NCI-H345 (cell line): ENCODE data around the gene MRPS25.
"Not testable (repeated sequence)": the region's sequence is repeated elsewhere in the genome, so short reads cannot be mapped to it uniquely, and the experiment has no call there.

Source experiments
- DNase-seq: peaks from one replicate; lab custom pipeline; 2025; lab: John Stamatoyannopoulos, UW

MRPS25 gene

DNA sequence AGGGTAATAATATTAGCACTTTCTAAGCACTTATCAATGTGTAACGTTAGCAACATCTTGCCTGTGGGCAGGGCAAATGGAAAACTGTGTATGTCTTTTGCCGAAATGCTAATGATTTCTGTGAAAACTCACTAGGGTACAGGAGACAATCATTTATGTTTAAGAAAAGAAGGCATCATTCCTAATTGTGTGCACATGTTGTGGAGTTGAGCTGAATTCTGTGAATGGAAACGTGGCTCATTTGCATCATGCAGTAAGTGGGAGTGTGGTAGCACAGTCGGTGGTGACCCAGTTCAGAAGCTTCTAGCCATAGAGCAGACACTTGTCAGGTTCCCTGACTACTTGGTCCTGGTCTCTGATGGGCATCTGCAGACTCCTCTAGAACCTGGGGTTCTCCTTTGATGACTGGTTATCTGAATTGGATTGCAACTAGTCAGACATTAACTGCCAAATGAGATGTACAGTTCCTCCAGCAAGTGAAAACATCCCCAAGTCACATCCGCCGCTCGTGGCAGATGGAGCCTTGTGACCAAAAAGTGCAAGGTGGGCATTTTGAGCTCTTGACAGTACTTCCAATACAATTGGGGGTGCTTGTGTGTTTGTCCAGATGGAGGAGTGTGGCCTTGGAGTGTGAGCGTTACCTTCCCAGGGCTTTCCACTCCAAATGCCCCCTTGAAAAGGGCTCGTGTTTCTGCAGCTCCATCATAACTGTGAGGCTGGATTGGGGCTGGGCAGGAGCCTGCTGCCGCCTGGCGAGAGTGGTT is 21.5 kb downstream of the MRPS25 start:
- no peak for DNase-seq

- no peak for DNase-seq
These were observed 22.2 kb downstream of the MRPS25 start for GRCh38 chr3:15042936-15043335.

DNA sequence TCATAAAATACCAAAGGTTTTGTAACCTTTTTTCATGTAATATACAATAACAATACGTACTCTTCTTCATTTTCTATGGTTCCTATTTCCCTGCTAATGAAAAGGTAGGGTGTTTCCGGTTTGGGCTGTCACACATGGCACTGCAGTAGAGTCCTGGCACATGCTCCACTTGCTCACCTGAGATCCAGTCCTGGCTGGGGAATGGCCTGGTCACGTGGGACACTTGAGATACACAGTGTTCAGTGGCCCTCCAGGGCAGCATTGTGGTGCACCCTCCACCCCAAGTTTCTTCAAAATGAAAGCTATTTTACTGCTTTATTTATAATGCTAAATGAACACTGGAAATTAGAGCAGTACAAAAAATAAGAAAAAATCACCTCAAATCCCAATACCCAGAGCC is 23.2 kb downstream of the MRPS25 start:
- no peak for DNase-seq

- no peak for DNase-seq
These were observed 24.3 kb downstream of the MRPS25 start for GRCh38 chr3:15040844-15041243.

GRCh38 chr3:15038306-15038705 is 26.8 kb downstream of the MRPS25 start:
- DNase-seq, result no peak

GRCh38 chr3:15033103-15033502 is 32.0 kb downstream of the MRPS25 start:
- DNase-seq, result no peak

- no peak for DNase-seq
These were observed 32.5 kb downstream of the MRPS25 start for GRCh38 chr3:15032650-15033049.

- no peak for DNase-seq
These were observed 35.5 kb downstream of the MRPS25 start for GRCh38 chr3:15029625-15030024.

- no peak for DNase-seq
These were observed 41.4 kb downstream of the MRPS25 start for GRCh38 chr3:15023719-15024118.

DNA sequence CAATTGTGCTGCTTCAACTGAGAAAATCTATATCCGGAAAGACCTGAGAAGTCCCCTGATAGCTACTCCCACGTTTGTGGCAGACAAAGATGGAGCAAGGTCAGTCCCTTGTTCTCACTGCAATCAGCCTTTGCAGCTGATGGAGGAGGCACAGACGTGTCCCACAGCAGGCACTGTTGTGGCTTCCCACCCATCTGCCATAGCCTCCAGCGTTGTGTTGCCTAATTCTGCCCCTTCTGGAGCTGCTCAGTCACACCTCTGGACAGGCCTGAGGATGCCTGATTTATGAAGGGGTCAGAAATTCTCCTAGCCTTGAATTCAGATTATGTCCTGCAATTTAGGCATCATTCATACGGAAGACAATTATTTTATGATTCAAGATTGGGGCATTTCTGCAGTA is 41.9 kb downstream of the MRPS25 start:
- no peak for DNase-seq

GRCh38 chr3:15017191-15017590 is 47.9 kb downstream of the MRPS25 start:
- DNase-seq, result no peak

- no peak for DNase-seq
These were observed 49.7 kb downstream of the MRPS25 start for GRCh38 chr3:15015456-15015855.

DNA sequence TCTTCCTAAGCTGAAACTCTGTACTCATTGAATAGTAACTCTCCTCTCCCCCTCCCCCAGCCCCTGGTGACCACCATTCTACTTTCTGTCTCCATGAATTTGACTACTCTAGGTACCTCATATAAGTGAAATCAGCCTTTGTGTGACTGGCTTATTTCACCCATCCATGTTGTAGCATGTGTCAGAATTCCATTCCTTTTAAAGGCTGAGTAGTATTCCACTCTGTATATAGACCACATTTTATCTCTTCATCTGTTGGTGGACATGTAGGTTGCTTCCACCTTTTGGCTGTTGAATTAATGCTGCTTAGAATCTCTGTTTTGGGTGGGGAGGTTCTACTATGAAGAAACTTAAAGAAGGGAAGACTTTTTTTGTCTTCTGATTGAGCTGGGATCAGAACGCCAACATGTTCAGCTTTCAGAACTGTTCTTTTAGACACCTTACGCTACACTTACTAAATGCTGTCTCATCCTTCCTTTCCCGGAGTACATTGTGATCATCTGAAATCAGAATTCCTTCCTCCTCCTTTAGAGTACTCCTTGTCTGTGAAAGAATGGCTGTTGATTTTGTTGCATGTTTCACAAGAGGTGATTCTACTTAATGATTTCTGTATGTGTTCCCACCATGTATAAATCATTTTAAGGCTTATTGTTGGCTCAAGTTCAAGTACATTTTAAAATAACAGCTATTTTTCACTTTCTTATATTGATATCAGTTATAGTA is 50.3 kb downstream of the MRPS25 start:
- no peak for DNase-seq

- DNase-seq, result no peak
These were observed 53.9 kb downstream of the MRPS25 start for GRCh38 chr3:15011174-15011573.

DNA sequence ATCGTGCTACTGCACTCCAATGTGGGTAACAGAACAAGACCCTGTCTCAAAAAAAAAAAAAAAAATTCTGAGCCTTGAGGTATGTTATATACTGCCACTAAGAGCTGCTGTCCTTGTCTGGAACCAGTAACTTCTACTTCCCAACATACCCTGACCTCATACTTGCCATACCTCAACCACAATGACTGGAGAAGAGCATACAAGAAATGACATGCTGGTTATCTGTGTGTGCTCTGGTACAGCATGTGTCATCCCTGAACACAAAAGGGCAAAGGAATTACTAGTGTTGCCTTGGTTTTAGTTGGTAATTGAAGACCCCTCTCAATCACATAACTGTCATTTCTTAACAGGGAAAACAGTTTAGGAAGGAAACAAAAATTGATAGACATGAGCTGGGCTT is 54.5 kb downstream of the MRPS25 start:
- DNase-seq, result no peak

DNA sequence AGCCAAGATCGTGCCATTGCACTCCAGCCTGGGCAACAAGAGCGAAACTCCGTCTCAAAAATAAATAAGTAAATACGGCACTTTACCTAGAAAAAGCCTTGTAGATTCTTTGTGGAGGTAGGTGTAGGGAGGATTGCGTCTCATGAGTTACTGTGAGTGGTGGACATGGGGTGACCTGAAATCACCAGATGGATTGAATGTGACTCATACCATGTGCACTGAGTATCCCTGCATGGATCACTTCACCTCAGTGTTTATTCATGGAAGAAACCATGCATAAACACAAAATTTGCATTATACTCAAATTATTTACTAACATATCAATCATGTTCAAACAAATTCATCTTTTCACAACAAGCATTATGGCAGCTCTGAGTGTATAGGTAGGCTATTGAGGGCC is 55.9 kb downstream of the MRPS25 start:
- DNase-seq, result no peak

DNA sequence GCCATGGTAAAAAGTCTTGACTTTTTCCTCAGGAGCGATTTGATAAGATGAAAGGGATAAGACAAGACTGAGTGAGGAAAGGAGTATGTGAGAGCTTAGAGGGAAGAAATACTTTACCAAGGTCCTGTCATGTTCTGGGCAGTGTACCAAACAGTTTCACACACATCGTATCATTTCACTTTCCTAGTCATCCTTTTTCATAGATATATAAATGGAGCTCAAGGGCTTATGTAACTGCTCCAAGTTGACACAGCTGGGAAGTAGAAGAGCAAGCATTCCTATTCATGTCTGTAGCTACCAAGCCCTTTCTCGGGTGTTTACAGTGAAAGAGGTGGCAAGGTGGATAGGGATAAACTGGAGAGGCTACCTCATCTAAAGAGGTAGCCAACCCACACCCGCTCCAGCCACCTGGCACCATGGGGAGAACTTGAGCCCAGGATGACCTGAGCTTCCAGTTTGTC is 57.4 kb downstream of the MRPS25 start:
- DNase-seq, result no peak

DNA sequence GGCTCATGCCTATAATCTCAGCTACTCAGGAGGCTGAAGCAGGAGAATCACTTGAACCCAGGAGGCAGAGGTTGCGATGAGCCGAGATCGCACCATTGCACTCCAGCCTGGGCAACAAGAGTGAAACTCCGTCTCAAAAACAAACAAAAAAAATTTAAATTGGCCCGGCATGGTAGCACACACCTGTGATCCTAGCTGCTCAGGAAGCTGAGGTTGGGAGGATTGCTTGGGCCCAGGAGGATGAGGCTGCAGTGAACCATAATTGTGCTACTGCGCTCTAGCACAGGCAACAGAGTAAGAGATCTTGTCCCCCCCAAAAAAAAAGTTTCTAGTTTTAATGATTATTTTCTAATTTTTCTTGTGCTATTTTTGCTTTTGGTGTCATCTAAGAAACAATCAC is 65.9 kb downstream of the MRPS25 start:
- not testable (repeated sequence) for DNase-seq
